Ectodermal cell (in vitro differentiated cells): ENCODE data around the gene SH3PXD2A.

ENCODE experiments used
- H3K27ac ChIP-seq: 2 replicates; pipeline ENCODE4 v1.7.0; 2013; ENCODE audit warnings: mild to moderate bottlenecking, low read depth, low read length; ENCODE audit not compliant: insufficient read depth, poor library complexity, severe bottlenecking
- H3K27me3 ChIP-seq: 2 replicates; pipeline ENCODE4 v1.7.0; 2013; ENCODE audit warnings: mild to moderate bottlenecking, low read length; ENCODE audit not compliant: insufficient read depth, control insufficient read depth, poor library complexity, severe bottlenecking
- H3K36me3 ChIP-seq: one replicate; pipeline ENCODE4 v1.7.0; 2013; ENCODE audit warnings: low read length; ENCODE audit not compliant: control insufficient read depth, insufficient read depth
- H3K4me1 ChIP-seq: one replicate; pipeline ENCODE4 v1.7.0; 2013; ENCODE audit warnings: low read length; ENCODE audit not compliant: control insufficient read depth, insufficient read depth
- H3K4me3 ChIP-seq: 2 replicates; pipeline ENCODE4 v1.7.0; 2013; ENCODE audit warnings: low read depth, low read length, control low read depth; ENCODE audit not compliant: insufficient read depth
- H3K9me3 ChIP-seq: 2 replicates; pipeline ENCODE4 v1.7.0; 2013; ENCODE audit warnings: mild to moderate bottlenecking, low read length, moderate library complexity; ENCODE audit not compliant: control insufficient read depth
- WGBS, 2 experiments: methylation state at CpG; one replicate each; pipeline ENCODE4 v1.1.7; 2013; ENCODE audit warnings: missing lambda C conversion rate in 2 of 2; 5-methylcytosine and 5-hydroxymethylcytosine counted together

The SH3PXD2A gene

GRCh38 chr10:103568505-103568904 lies 286.9 kb downstream of the SH3PXD2A start:
- no peaks in the 10 kb centered on the region for H3K36me3 ChIP-seq
- H3K27ac ChIP-seq: no peak overlapping the region
- 87 to 94% methylated on average over 5 of the region's 5 CpGs for WGBS, 2 experiments
- no peaks in the 10 kb centered on the region for H3K9me3 ChIP-seq
- H3K27me3 ChIP-seq: no peaks in the 10 kb centered on the region
- peaks cover 7% of the 10 kb centered on the region for H3K4me1 ChIP-seq
- no peak overlapping the region for H3K4me3 ChIP-seq

- Histone ChIP-seq H3K4me1 (peaks cover 7% of the 10 kb centered on the region), H3K27me3 (no peaks in the 10 kb centered on the region), H3K4me3 (no peak overlapping the region), H3K36me3 (no peaks in the 10 kb centered on the region), H3K9me3 (no peaks in the 10 kb centered on the region), H3K27ac (no peak overlapping the region)
- WGBS, 2 experiments: 83 to 84% methylated on average over 3 of the region's 3 CpGs
These were observed 288.8 kb downstream of the SH3PXD2A start for GRCh38 chr10:103566536-103566935.

GRCh38 chr10:103564776-103565520 lies 290.4 kb downstream of the SH3PXD2A start:
- no peaks in the 10 kb centered on the region for H3K9me3 ChIP-seq
- H3K4me1 ChIP-seq: peaks cover 7% of the 10 kb centered on the region
- H3K27me3 ChIP-seq: no peaks in the 10 kb centered on the region
- H3K36me3 ChIP-seq: no peaks in the 10 kb centered on the region
- no peak overlapping the region for H3K4me3 ChIP-seq
- WGBS, 2 experiments: 57 to 60% methylated on average over 12 of the region's 12 CpGs
- H3K27ac ChIP-seq: no peak overlapping the region

- no peaks in the 10 kb centered on the region for H3K27me3 ChIP-seq
- H3K4me3 ChIP-seq: no peak overlapping the region
- no peaks in the 10 kb centered on the region for H3K9me3 ChIP-seq
- 73% methylated on average over 7 of the region's 7 CpGs for WGBS, 2 experiments
- H3K27ac ChIP-seq: no peak overlapping the region
- H3K4me1 ChIP-seq: peaks cover 3% of the 10 kb centered on the region
- H3K36me3 ChIP-seq: no peaks in the 10 kb centered on the region
These were observed 291.3 kb downstream of the SH3PXD2A start for GRCh38 chr10:103564116-103564501.

- WGBS, 2 experiments: 92 to 94% methylated on average over 6 to 7 of the region's 7 CpGs
- no peaks in the 10 kb centered on the region for H3K27me3 ChIP-seq
- H3K4me3 ChIP-seq: no peak overlapping the region
- H3K27ac ChIP-seq: no peak overlapping the region
- H3K9me3 ChIP-seq: no peaks in the 10 kb centered on the region
- peaks cover 3% of the 10 kb centered on the region for H3K4me1 ChIP-seq
- no peaks in the 10 kb centered on the region for H3K36me3 ChIP-seq
These were observed 291.9 kb downstream of the SH3PXD2A start for GRCh38 chr10:103563231-103564115.

GRCh38 chr10:103562383-103562782 lies 293.0 kb downstream of the SH3PXD2A start:
- no peak overlapping the region for H3K4me3 ChIP-seq
- H3K36me3 ChIP-seq: no peaks in the 10 kb centered on the region
- no peaks in the 10 kb centered on the region for H3K27me3 ChIP-seq
- H3K27ac ChIP-seq: no peak overlapping the region
- 93 to 96% methylated on average over 4 of the region's 4 CpGs for WGBS, 2 experiments
- no peaks in the 10 kb centered on the region for H3K9me3 ChIP-seq
- H3K4me1 ChIP-seq: no peaks in the 10 kb centered on the region

GRCh38 chr10:103560886-103561285 lies 294.5 kb downstream of the SH3PXD2A start:
- Histone ChIP-seq H3K36me3 (no peaks in the 10 kb centered on the region), H3K9me3 (no peaks in the 10 kb centered on the region), H3K27me3 (peaks cover 10% of the 10 kb centered on the region), H3K27ac (no peak overlapping the region), H3K4me1 (peaks cover 8% of the 10 kb centered on the region), H3K4me3 (no peak overlapping the region)
- 87 to 88% methylated on average over 7 of the region's 7 CpGs for WGBS, 2 experiments

- H3K9me3 ChIP-seq: no peaks in the 10 kb centered on the region
- no peak overlapping the region for H3K27ac ChIP-seq
- H3K4me1 ChIP-seq: peaks cover 15% of the 10 kb centered on the region
- H3K27me3 ChIP-seq: peaks cover 19% of the 10 kb centered on the region
- H3K36me3 ChIP-seq: no peaks in the 10 kb centered on the region
- no peak overlapping the region for H3K4me3 ChIP-seq
- WGBS, 2 experiments: 88 to 89% methylated on average over 9 of the region's 9 CpGs
These were observed 295.6 kb downstream of the SH3PXD2A start for GRCh38 chr10:103559776-103560175.

GRCh38 chr10:103558911-103559310 lies 296.5 kb downstream of the SH3PXD2A start:
- 83 to 88% methylated on average over 9 of the region's 9 CpGs for WGBS, 2 experiments
- Histone ChIP-seq H3K4me3 (no peak overlapping the region), H3K36me3 (no peaks in the 10 kb centered on the region), H3K9me3 (no peaks in the 10 kb centered on the region), H3K27me3 (peaks cover 25% of the 10 kb centered on the region), H3K27ac (no peak overlapping the region), H3K4me1 (peaks cover 15% of the 10 kb centered on the region)

- no peak overlapping the region for H3K4me3 ChIP-seq
- H3K4me1 ChIP-seq: peaks cover 15% of the 10 kb centered on the region
- no peak overlapping the region for H3K27ac ChIP-seq
- peaks cover 25% of the 10 kb centered on the region for H3K27me3 ChIP-seq
- no peaks in the 10 kb centered on the region for H3K9me3 ChIP-seq
- H3K36me3 ChIP-seq: no peaks in the 10 kb centered on the region
- WGBS, 2 experiments: 93 to 97% methylated on average over 10 of the region's 10 CpGs
These were observed 297.9 kb downstream of the SH3PXD2A start for GRCh38 chr10:103557455-103557854.
